GM06990 (cell line): ENCODE measurements around the gene BLOC1S1.
"Not testable (repeated sequence)": the region's sequence is repeated elsewhere in the genome, so short reads cannot be mapped to it uniquely, and the experiment has no call there.

Source experiments
- DNase-seq: peaks from one replicate; pipeline ENCODE4 v3.0.0-alpha.2; 2011; ENCODE audit not compliant: insufficient read length; ENCODE audit errors: extremely low read depth
- H3K27me3 ChIP-seq: replicated peaks from 2 replicates; pipeline ENCODE4 v1.6.0; 2011; ENCODE audit warnings: low read length; ENCODE audit not compliant: control insufficient read depth, insufficient read depth
- H3K36me3 ChIP-seq: 2 replicates; pipeline ENCODE4 v1.5.1; 2011; ENCODE audit warnings: low read length; ENCODE audit not compliant: control insufficient read depth, insufficient read depth
- H3K4me3 ChIP-seq: replicated peaks from 2 replicates; pipeline ENCODE4 v1.5.1; 2011; ENCODE audit warnings: low read depth, mild to moderate bottlenecking, control low read depth, low read length
- CTCF ChIP-seq: IDR thresholded peaks from 2 replicates; pipeline ENCODE4 v1.5.1; 2011; ENCODE audit warnings: low read length, control low read depth, mild to moderate bottlenecking, inconsistent platforms; ENCODE audit not compliant: insufficient read depth, poor library complexity, severe bottlenecking

BLOC1S1 gene

DNA sequence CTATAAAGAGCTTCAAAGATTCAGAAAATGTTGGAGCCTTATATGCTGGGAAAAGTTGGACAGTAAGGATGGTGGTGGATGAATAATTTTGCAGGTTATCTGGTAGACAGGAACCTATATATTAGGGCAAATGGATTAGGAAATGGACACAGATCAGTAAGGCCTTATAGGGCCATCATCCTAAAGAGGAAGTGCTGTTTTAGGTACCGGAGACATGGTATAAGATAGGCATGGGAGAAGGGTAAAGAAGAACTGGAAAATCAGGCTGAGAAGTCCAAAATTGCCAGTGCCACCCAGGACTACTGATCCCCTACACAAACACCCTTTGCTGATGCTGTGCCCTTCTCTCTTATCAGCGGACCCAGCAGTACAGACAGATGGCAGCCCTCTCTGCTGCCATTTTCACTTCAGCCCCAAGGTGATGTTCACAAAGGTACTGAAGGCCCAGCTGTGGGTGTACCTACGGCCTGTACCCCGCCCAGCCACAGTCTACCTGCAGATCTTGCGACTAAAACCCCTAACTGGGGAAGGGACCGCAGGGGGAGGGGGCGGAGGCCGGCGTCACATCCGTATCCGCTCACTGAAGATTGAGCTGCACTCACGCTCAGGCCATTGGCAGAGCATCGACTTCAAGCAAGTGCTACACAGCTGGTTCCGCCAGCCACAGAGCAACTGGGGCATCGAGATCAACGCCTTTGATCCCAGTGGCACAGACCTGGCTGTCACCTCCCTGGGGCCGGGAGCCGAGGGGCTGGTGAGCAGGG lies 32.6 kb downstream of the BLOC1S1 start:
- TF ChIP-seq CTCF, result no peak
- Histone ChIP-seq H3K27me3 (no peaks in the 10 kb centered on the region), H3K4me3 (no peak overlapping the region), H3K36me3 (peaks cover 2% of the 10 kb centered on the region)
- no peak for DNase-seq

DNA sequence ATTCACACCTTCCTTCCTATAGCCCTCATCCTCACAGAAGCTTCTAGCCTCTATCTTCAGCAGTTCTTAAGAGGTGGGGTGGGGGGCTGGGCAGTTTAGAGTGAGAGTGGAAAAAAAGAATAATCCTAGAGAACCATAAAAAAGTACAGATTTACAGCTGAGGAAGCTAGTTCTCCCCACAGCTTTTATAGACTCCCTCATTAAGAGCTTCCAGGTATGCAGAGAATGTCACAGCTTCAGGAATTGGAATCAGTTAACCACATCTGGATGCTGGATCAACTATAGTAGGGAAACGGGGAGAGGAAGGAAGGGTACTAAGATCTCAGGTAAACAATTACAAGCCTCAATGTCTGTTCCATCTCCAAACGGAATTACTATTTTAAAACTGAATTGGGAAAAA lies 39.4 kb downstream of the BLOC1S1 start:
- Histone ChIP-seq H3K36me3 (peaks cover 15% of the 10 kb centered on the region), H3K4me3 (no peak overlapping the region), H3K27me3 (no peaks in the 10 kb centered on the region)
- DNase-seq, result no peak
- no peak for TF ChIP-seq CTCF

DNA sequence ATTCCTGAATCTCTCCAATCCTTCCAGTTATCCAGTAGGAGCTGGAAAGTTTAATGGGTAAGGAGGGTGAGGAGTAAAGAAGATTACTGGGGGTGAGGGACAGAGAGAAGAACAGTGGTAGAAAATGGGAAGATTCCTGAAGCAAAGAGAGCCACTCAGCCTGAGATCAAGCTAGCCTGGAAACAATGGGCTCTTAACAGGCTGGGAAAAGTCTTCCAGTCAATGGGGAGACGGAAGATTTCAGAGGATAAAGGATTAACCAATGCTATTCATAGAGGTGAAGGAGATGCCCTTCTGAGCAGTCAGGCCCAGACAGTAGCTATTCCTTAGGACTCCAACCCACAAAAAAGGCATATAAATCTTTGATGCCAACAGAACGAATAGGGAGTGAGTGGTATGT lies 41.9 kb downstream of the BLOC1S1 start:
- H3K36me3 ChIP-seq, result peaks cover 12% of the 10 kb centered on the region
- no peaks in the 10 kb centered on the region for H3K27me3 ChIP-seq
- TF ChIP-seq CTCF, result no peak
- H3K4me3 ChIP-seq, result no peak overlapping the region
- no peak for DNase-seq

GRCh38 chr12:55758575-55758974 lies 42.7 kb downstream of the BLOC1S1 start:
- H3K27me3 ChIP-seq, H3K4me3 ChIP-seq, DNase-seq: not testable (repeated sequence)
- peaks cover 12% of the 10 kb centered on the region for H3K36me3 ChIP-seq

DNA sequence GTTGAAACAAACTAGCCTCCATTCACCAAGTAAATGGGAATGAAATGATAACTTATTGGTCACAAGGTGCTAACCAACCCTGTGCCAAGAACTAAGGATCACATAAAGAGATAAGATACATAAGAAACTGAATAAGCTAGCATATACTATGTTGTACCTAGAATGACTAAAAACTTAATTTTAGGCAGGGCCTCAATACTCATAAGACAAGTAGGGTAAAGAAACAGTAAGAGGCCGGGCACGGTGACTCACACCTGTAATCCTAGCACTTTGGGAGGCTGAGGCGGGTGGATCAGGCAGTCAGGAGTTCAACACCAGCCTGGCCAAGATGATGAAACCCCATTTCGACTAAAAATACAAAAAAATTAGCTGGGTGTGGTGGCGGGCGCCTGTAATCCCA lies 44.8 kb downstream of the BLOC1S1 start:
- no peak overlapping the region for H3K4me3 ChIP-seq
- no peak for TF ChIP-seq CTCF
- no peaks in the 10 kb centered on the region for H3K27me3 ChIP-seq
- no peak for DNase-seq
- peaks cover 8% of the 10 kb centered on the region for H3K36me3 ChIP-seq

DNA sequence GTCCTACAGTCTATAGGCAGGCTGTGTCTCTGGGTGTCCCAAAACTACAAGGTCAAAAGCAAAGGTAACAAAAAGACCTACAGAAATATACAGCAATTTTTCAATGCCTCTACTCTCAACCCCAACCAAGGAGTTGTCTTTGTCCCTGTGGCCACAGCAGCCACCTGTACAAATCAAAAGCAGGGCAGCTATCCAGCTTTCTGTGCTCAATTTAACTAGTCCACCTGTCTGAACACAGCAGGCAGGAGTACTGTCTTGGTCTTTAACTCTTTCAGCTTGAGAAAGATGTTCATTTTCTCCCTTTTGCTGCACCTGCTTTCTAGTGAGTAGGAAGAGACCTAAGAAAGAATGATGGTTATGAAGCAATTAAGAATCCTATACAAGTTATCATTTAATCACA lies 46.8 kb downstream of the BLOC1S1 start:
- no peak for DNase-seq
- H3K27me3 ChIP-seq, result no peaks in the 10 kb centered on the region
- peaks cover 9% of the 10 kb centered on the region for H3K36me3 ChIP-seq
- TF ChIP-seq CTCF, result no peak
- H3K4me3 ChIP-seq, result no peak overlapping the region
